GM18909 (cell line): ENCODE measurements around the gene DNAH17.
"Not testable (repeated sequence)": the region's sequence is repeated elsewhere in the genome, so short reads cannot be mapped to it uniquely, and the experiment has no call there.

Experiments
- ATAC-seq: cut with Tn5 transposase; IDR thresholded peaks from one replicate; pipeline ENCODE4 v1.9.1; 2021; ENCODE audit warnings: mild to moderate bottlenecking; ENCODE audit not compliant: unreplicated experiment, poor library complexity

DNAH17 gene

DNA sequence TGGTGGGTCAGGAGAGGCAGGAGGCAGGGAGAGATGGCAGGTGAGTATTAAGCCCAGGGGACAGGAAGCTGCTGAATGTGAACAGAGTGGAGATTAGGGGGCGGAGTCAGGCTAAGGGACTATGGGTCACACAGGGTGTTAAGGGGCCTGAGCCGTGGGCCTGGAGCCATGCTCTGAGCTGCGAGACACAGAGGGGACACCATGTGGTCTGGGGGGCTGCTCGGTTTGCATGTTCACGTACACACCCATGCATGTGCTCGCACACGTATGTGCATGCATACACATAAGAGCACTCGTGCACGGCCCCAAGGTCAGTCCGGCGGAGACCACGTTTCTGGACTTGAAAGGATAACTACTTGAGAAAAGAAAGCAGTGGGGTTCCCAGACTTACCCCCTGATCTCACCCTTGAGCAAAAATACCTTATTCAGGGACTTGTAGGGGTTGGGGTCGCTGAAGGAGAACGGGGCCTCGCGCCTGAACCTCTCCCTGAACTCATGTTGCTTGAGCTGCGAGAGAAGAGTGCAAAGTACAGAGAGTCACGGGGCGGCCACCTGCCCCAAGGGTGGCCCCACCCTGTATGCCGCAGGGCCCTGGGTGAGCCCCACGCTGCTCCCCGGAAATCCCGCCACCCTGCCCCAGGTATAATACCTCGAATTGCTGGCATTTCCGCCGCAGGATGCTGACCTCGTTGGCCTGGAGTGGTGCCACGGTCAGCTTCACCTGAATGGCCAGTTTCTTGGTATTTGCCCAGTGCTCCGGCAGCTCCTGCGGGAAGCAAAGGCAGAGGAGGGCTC is 50.8 kb downstream of the DNAH17 start:
- ATAC-seq: no peak

DNA sequence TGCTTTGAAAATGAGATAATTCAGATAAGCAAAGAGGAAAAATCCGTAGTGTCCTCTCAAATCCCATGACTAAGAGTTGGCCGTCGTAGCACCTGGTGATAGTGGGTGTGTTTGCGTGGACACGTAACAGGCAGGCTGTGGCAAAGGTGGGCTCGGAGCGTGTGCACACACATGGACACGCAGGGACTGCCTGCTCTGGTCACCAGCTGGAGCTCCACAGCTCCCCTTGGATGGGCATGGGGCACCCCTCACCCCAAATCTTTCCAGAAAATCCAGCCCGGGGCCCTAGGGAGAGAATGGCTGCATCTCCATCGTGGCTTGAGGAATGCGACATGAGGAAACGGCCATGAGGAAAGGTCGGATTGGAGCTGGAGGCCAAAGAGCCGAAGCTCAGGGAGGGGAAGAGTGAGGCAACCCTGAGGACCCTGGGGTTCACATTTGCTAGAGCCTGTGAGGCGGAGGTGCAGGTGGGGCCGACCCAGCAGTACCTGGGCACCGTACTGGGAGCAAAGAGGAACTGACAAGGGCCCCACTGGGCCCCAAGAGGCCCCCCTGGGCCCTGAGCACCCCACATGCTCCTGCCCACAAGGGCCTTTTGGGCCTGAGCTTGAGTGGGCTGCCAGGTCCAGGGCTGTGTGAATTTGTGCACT is 51.6 kb downstream of the DNAH17 start:
- no peak for ATAC-seq

DNA sequence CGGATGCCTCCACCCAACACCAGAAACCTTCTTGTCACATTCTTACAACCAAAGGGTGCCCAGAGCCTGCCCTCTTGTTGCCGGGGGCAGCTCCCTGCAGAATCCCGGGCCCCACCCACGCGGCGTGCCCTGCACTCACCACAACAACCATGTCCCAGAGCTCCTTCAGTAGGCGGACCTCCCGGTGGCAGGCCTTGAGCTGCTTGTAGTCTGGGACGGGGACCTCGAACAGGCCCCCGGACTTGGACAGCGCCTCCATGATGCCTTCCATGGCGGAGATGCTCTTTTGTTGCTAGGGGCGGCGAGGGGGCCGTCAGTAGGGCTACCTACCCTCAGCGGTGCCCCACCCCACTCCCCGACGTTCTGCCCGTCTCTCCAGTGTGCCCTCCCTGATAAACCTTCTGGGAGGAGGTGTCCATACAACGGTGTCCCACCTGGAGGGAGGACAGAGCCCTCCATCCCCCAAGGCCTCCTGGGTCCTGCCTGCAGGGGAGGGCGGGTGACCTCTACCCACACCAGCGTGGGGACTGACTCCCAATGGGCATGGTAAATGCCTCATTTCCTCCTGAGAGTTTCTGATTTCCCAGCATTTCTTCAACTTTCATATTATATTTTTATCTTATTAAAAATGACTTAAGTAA is 52.2 kb downstream of the DNAH17 start:
- no peak for ATAC-seq

DNA sequence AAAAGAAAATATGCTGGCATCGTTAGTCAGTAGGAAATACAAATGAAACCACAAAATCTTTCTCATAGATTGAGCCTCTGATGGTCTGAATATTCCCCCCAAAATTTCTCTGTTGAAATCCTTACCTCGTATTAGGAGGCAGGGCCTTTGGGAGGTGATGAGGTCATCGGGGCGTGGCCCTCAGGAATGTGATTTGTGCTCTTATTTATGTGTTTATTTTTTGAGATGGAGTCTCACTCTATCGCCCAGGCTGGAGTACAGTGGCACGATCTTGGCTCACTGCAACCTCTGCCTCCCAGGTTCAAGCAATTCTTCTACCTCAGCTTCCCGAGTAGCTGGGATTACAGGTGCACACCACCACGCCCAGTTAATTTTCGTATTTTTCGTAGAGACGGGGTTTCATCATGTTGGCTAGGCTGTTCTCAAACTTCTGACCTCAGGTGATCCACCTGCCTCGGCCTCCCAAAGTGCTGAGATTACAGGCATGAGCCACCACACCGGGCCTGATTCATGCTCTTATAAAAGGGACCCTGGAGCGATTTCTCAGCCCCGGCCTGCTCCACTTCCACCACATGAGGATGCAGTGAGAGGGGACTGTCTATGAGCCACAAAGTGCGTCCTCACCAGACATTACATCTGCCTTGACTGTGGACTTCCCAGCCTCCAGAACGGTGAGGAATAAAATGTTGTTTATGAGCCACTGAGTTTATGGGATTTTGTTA is 53.1 kb downstream of the DNAH17 start:
- no peak for ATAC-seq

DNA sequence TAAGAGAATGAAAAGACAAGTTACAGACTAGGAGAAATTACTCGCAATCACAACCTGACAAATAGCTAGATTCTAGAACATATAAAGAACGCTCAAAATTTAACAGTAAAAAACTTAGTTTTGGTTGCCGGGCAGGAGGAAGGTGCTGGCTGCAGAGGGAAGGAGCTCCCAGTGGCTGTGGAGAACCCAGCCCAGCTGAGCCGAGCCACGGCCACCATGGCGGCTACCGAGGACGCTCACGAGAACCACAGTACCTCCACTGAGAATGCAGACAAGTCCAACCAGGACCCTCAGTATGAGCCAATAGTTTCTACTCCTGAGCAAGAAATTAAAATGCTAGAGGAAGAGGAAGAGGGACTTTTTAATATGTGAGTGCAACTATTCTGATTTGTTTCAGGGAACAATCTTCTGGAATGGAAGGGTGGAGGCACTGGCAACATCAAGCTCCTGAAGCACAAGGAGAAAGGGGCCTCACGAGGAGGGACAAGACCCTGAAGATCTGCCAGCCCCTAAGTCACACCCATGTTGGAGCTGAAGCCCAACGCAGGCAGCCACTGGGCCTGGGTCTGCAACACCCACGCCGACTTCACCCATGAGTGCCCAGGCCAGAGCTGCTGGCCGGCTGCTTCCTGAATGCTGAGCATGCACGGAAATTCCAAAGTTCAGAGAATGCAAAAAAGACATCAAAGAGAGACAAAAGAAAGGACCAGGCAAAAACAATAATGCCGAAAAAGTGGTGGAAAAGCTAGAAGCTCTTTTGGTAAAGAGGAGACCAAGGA is 55.0 kb downstream of the DNAH17 start:
- ATAC-seq: no peak

DNA sequence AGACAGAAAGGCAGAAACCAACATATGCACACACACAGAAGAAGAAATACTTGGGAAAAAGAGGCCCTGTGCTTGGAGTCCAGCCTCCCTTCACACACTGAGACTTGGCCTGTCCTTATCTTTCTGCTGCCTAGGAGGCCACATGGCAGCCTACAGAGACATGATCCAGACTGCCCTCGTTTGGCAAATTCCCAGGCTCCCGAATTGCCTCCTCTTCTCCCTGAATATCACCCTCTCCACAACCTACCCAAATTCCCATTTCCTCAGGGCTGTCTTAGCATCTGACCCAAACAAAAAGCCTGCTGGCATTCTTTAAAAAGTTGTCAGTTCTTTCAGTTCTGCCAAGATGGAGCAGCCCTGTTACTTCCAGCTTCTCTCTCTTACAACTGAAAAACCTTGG is 59.8 kb downstream of the DNAH17 start:
- no peak for ATAC-seq

DNA sequence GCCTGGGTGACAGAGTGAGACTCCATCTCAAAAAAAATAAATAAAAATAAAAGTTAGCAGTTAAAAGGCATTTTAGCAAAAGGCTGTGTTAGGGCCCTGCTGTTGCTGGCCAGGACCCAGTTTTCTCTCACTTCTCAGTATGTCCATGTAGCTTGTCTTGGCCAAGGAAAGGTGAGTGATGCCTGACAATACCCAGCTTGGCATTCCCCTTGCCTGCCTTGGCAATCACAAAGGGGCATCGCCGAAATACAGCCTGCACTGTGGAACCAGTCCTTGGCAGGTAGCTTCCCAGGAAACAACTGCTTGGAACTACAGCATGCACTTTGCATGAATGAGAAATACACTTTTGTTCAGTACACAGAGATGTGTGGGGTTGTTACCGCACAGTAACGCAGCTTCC is 61.7 kb downstream of the DNAH17 start:
- ATAC-seq: no peak

DNA sequence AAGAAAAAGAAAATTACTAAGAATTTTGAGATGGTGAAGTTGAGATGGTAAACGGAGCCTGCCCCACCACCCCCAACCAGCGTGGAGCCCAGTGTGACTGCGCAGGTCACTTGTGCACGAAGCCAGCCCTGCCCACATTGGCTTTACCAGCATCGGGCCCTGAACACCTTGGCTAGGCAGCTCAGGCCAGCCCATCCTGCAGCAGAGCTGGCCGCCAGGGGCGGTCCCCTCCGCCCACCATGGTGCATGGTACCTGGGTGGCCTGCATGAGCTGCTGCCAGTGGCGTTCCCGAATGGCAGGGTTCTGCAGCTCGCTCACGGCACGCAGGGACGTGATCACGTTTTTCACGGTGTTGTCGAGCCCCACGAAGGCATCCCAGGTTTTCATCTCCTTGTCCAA is 62.7 kb downstream of the DNAH17 start:
- no peak for ATAC-seq

DNA sequence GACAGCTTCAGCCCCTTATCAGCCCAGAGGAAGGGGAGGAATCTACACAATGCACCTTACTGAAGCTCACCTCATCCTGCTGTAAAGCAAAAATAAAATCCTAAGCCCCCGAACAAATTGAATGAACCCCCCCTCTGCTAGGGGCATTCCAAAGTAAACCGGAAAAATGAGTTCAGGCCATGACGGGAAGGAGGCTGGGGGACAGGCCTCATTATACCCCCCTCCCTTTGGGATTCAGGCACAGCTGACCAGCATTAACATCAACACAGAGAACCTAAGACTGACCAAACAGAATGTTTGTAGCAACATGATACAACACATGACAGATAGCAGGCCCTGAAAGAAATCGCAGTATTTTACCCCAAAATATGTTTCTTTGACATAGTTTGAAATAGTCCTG is 64.2 kb downstream of the DNAH17 start:
- no peak for ATAC-seq

DNA sequence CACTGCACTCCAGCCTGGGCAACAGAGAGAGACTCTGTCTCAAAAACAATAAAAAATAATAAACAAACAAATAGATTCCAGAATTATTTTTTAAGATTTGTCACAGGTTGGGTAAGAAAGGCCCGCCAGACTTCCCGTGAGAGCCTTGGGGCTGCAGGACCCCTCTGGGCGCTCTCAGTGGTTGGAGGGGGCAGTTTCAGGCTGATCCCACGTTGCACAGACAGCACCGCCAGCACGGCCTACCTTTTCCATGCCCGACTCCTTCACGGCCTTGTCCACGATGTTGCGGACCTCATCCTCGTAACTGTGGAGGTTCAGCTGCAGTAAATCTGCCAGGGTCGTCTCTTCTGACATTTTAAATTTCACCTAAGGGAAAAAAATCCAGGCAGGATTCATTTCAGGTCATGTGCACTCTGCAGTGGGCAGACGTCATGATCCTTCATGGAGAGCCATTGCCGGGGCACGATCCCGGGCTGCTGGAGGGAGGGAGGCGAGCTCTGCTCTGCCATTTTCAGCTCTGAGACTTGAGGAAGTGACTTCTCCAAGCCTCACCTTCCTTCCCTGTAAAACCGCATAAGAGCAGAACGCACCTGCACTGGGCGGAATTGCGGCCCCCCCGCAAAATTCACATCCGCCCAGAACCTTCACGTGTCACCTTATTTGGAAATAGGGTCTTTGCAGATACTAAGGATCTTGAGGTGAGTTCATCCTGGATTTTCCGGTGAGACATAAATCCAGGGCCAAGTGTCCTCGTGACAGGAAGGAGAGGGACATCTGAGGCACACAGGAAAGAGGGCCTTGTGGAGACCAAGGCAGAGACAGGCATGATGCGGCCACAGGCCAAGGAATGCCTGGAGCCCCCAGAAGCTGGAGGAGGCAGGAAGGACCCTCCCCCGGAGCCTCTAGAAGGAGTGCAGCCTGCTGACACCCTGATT is 66.8 kb downstream of the DNAH17 start:
- ATAC-seq: no peak

DNA sequence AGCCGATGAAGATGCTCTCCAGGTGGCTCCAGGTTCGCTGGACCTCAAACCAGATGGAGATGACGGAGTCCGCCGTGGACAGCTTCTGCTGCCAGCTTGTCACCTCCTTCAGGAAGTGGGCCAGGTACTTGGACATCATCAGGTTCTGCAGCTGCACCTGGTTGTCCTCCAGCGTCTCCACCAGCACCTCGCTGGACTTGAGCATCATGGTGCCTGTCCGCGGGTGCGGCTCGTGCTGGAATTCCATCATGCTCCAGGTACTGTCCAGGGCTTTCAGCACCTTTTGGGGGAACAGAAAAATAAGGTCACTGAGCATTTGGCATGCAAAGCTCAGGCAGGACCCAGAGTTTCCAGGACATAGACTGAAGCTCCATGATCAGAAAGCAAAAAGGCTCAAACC is 69.7 kb downstream of the DNAH17 start:
- ATAC-seq: no peak

DNA sequence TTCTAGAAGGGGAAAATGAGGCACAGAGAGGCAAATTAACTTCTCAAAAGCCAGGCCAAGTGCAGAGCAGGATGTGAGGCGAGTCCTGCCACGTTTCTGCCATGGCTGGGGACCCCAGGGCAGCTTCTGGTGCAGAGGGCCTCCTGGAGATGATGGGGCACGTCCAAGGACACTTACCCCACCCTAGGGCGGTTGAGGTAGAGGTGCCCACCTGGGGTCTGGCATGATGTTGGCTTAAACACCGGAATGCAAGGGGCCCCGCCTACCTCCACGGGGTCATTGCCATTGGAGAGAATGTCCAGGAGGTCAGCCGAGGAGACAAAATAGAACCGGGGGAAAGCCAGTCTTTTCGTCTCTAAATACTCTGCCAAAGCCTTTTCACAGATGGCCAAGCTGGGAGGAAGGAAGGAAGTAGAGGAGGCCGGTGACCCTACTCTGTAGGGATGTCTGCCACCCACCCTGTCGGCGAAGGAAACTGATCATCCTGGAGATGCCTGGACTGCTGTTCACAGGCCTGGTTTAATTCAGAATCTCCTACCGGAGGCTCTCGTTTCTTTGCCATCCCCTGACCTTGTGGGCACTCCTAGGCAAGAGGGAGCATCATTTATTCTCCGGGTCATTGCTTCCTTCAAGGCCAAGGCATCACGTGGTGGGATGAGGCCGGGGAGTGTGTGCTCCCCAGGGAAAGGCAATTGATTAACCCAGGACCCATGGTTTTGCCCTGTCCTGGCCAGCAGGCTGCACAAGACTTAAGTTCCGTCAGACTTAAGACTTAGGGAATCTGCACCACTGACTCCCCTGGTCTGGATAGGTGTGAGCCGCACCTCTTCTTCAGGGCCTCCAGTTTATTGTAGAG is 70.5 kb downstream of the DNAH17 start:
- ATAC-seq: no peak

DNA sequence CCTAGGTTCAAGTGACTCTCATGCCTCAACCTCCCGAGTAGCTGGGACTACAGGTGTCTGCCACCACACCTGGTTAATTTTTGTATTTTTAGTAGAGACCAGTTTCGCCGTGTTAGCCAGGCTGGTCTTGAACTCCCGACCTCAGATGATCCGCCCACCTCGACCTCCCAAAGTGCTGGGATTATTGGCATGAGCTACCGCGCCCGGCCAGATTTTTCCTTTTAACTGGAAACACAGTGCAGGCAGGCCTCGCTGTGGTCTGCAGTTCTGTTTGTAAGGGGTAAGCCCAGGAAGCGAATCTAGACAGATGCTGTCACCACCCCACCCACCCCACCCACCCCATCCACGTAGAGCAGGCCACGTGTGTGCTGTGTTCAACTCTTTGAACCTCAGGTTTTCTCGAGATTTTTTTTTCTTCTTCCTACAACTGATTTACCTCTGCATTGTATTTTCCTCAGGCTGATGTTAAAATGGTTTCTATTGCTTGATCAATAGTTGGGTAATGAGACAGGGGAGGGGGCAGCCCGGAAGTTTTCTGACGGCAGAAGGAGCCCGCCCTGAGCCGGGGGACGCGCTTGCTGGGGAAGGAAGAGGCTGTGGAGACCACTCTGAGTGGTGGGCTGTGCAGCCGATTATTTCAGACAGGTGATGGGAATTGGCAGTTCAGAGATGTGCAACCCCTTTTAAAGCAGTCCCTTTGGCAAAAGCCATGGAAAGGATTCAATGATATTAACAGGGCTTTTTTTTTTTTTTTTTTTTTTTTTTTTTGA is 72.9 kb downstream of the DNAH17 start:
- no peak for ATAC-seq

DNA sequence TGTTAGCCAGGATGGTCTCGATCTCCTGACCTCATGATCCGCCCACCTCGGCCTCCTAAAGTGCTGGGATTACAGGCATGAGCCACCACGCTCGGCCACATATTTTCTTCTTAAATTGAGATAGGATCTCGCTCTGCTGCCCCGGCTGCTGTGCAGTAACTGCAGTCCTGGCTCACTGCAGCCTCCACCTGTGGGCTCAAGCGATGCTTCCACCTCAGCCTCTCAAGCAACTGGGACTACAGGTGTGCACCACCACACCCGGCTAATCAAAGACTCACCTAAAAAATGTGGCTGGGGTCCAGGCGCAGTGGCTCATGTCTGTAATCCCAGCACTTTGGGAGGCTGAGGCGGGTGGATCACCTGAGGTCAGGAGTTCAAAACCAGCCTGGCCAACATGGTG is 73.8 kb downstream of the DNAH17 start:
- ATAC-seq: not testable (repeated sequence)

DNA sequence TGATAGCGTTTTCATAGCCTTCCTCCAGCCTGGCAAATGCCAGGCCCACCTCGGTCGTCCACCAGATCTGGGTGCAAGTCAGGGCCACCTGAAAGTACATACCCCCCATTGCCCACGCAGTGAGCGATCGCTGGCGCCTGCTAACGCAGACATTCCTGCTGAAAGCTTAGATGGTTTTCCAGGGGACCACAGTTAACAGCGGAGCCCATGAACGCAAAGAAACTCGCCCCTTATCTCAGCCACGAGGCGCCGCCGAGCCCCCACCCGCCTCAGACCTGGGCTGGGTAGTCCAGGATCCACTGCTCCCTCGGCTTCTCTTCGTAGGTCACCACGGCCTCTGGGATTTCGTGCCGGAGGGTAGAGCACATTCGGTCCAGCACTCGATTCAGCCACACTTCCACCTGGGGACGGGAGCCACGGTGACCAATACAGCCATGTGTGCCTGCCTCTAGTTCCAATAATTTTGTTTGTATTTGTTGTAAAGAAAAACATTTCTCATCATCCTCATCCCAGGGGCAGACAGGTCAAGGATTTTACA is 74.5 kb downstream of the DNAH17 start:
- ATAC-seq: no peak

DNA sequence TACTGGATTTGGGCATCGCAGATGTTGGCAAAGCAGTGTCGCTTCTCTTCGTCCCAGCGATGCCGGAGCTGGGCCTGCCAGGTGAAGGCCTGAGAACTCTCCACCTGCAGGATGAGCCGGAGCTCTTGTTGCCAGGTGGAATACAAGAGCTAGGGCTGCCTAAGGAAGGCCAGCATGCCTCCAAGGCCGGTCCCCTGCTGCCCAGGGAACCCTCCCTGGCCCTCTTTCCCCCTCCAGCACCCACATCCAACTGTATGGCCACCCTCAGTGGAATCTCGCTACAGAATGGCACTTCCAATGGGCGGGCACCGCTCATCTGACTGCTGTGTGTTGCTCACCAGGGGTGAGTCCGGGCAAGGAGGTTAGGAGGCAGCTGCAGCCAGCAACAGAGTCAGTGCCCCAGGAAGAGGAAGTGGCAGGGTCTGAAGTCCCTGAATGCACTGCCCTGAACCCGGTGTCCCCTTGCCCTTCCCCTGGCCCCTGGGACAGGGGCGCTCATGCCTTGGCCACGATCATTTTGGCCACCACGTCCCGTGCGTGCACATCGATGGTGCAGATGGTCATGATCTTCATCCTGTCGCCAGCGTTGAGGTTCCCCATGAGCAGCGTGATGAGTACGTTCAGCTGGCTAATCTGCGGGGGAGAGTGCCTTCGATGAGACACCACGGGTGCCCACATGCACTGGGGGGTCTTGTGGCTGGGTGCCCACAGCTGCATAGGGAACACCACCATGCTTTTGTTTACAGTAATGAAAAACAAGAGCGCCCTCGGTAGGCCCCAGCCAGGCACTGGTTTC is 75.8 kb downstream of the DNAH17 start:
- no peak for ATAC-seq
